Mesenteric fat pad (tissue), 1 donor: Measurements from ENCODE around the gene C8G. TPM values are rescaled to one million over a fixed set of nuclear protein-coding genes. Genes with fewer than 3 reads are reported as not detected.
A peak's percentile ranks its signal among the peaks of the same experiment; 100 is the strongest.

Source experiments
- DNase-seq: peaks from one replicate; pipeline ENCODE4 v3.0.0-alpha.2; 2020; ENCODE audit warnings: low spot score
- total RNA-seq: library from RNA; stranded (reverse); fragmentation: NEBNext Ultra II Directional; extraction: Animal tissue kit (Norgen Biotek cat#: 25700); gene quantifications from one replicate; pipeline ENCODE4 v1.2.1, GENCODE V29; 2021
- donor health status: DM: yes; HTN: yes; CAD: no.

Gene C8G
- total RNA-seq, 1 donor from 2014 or later = not detected

GRCh38 chr9:136940526-136941230 lies 4.4 kb upstream of the C8G start:
- DNase-seq = no peak

- DNase-seq = no peak
Observed at GRCh38 chr9:136941231-136942111, 3.6 kb upstream of the C8G start.

- no peak for DNase-seq
Observed at GRCh38 chr9:136942112-136942880, 2.7 kb upstream of the C8G start.

- no peak for DNase-seq
Observed at GRCh38 chr9:136942881-136943230, 2.2 kb upstream of the C8G start.

GRCh38 chr9:136943291-136944211 lies 1.5 kb upstream of the C8G start:
- DNase-seq = no peak

- no peak for DNase-seq
Observed at GRCh38 chr9:136944212-136944518, 878 bp upstream of the C8G start.

- no peak for DNase-seq
Observed at GRCh38 chr9:136945333-136946227, 537 bp downstream of the C8G start.

GRCh38 chr9:136946228-136947027 lies 1.4 kb downstream of the C8G start:
- no peak for DNase-seq

- DNase-seq = no peak
Observed at GRCh38 chr9:136947028-136947891, 2.2 kb downstream of the C8G start.

- no peak for DNase-seq
Observed at GRCh38 chr9:136947955-136948510, 3.0 kb downstream of the C8G start.

GRCh38 chr9:136949239-136949816 lies 4.3 kb downstream of the C8G start:
- DNase-seq = no peak

- peak; percentile 98 for DNase-seq
Observed at GRCh38 chr9:136949817-136950655, 5.0 kb downstream of the C8G start.

- no peak for DNase-seq
Observed at GRCh38 chr9:136950656-136951276, 5.7 kb downstream of the C8G start.

GRCh38 chr9:136951541-136952320 lies 6.7 kb downstream of the C8G start, which contains the start of gene LCN12:
Gene LCN12 (plus strand): TSS chr9:136952273. CDS start chr9:136952328, 55 bp downstream.
- DNase-seq = no peak

- DNase-seq = no peak
Observed at GRCh38 chr9:136952321-136952850, 7.3 kb downstream of the C8G start.
